NCI-H345 treated with DMSO at 0.1 percent for 48 hours (cell line): ENCODE data around the gene PRPF8.

Experiments
- DNase-seq: peaks from one replicate; lab custom pipeline; 2025; ENCODE audit not compliant: unreplicated experiment; lab: John Stamatoyannopoulos, UW

The PRPF8 gene

DNA sequence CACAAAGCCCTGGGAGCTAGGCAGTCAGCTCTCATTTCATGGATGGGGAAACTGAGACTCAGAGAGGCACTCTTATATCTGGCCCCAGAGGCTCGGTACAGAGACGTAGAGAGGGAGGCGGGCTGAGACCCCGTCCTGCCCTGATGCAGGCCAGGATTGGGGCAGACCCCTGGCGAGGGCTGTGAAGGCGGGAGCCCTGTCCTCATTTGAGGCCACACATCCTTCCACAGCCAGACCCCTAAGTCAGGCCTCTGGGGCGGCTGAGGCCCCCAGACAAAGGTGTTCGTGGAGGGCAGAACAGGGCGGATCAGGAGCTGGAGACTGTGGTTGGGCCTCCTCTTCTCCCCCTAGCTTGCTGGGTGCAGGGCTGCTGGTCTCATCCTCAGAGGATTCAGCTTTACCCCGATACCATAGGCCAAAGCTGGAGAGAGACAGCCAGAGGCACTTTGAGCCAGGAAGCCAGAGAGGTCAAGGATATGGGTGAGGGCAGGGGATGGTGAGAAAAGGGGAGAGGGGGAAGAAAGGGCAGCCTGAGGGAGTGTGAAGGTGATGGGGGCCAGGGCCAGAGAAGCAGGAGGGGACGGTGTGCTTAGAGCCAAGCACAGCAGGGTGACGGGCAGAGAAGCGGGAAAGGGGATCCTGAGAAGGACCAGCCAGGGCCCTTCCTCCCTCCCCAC, 38.3 kb downstream of the PRPF8 start:
- no peak for DNase-seq

DNA sequence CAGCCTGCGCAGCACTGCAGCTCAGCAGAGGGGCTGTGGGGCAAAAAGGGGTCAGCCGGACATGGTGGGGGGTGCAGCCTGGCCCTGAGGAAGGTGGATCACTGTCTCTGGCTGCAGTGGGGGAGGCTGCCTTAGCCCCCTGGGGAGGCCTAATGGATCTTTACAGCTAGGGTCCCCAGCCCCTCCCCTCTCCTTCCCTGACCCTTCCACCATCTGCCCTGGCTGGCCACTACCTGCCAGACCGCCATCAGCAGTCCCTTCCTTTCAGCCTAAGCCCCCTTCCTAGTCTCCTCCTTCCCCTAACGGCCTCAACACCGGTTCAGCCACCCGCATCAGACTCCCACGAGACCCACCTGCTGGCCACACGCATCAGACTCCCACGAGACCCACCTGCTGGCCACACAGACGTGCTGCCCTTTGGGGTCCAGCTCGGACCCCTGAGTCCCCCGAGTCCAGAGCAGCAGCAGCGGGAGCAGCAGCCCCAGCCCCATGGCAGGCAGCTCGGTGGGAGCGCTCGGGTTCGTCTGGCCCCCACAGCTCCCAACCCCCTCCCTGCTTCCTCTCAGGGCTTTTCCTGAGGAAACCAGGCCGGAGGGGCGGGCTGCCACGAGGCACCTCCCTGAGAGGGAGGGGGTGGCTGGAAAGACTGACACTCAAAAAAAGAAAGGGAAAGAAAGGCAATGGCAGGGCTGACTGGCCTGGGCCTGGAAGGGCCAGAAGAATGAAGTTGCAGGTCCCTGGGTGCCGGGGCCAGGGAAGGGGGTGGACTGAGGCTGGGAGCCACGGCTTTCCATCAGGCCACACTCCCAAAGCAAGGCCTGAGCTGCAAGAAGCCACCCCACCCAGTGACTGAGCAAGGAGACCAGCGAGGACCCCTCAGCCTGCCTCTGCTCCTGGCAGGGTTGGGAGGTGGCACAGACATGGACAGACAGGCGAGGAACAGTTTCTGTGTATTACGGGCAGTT, 39.2 kb downstream of the PRPF8 start, which contains the start of gene SCARF1:
Gene SCARF1, minus strand, starts transcription at position 526 of the 965 bp plus-strand sequence. Its CDS starts 35 bp downstream, at position 491.
- DNase-seq, result no peak

DNA sequence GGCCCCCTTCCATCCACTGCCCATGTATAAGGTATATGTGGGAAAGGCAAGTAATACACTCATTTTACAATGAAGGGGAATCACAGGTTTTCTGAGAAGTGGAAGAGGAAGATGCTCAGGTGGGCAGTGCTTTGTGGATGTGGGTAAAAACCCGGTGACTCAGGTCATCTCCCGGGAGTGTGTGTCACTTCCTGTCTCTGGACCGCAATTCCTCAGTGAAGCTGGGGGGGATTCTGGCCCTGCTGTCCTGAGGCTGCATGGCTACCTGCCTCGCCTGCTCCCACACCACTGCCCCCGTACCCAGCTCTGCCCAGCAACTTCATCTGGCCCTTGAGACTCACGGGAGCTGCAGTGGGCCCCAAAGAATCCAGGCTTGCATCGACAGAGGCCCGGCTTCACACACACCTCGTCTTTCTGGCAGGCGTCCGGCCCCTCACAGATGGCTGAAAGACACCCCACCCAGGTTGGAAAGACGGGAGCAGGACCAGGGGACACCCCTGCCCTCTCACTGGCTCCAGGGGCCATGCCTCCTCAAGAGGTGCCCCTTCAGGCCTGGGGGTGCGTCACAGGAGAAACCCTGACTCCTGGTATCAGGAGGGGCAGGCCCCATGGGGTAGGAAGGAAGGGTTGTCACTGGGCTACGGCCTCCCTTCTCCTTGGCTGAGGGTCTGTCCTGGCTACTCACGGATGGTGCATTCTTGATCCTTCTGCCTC, 40.0 kb downstream of the PRPF8 start:
- DNase-seq, result no peak

DNA sequence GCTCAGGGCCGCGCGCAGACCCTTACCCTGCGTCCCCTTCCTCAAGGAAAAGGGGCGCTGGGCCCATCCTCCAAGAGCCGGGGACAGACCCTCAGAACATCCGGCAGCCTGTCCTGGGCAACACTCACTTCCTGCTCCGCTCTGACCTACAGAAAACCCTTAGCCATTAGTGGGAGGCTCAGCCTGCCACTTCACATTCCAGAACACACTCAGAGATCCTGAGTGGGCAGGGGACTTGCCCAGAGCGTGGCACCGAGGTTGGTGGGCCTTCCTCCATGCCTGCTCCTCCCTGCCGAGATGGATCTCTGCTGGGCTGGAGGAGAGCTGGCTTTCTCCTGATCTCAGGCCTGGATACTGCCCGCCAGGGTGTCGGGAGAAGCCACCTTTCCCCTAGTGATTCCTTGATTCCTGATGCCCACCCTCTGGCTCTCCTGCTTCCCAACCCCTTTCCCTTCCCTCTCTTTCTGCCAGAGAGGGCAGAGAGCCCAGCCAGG, 40.6 kb downstream of the PRPF8 start:
- DNase-seq, result no peak

DNA sequence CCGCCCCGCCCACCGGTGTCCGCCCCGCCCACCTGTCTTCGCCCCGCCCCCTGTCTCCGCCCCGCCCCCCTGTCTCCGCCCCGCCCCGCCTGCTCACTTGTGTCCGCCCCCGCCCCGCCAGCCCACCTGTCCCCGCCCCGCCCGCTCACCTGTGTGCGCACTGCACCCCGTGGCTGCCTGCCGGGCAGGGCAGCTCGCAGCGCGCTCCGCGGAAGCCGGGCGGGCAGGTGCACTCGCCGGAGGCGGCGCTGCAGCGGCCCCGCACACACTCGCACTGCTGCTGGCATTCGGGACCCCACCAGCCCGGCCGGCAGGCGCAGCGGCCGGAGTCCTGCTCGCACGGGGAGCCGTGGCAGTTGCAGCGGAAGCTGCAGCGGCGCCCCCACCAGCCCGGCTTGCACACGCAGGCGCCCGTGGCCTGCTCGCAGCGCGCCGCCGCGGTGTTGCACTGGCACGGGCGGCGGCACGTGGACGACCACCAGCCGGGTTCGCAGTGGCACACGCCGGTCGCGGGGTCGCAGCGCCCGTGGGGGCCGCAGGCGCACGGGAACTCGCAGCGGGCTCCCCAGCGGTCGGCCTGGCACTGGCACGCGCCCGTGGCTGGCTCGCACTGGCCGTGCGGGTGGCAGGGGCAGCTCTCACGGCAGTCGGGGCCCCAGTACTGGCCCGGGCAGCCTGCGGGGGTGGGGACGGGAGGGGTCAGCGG, 41.2 kb downstream of the PRPF8 start:
- DNase-seq, result no peak

DNA sequence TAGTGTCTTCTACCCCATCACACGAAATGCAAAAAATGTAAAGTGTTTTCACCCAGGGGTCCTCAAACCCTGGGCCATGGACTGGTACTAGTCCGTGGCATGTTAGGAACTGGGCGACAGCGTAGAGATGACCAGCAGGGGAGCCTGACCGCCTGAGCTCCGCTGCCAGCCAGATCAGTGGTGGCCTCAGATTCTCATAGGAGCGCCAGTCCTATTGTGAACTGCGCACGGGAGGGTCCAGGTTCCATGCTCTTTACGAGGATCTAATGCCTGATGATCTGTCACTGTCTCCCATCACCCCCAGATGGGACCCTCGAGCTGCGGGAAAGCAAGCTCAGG, 43.6 kb downstream of the PRPF8 start:
- no peak for DNase-seq

DNA sequence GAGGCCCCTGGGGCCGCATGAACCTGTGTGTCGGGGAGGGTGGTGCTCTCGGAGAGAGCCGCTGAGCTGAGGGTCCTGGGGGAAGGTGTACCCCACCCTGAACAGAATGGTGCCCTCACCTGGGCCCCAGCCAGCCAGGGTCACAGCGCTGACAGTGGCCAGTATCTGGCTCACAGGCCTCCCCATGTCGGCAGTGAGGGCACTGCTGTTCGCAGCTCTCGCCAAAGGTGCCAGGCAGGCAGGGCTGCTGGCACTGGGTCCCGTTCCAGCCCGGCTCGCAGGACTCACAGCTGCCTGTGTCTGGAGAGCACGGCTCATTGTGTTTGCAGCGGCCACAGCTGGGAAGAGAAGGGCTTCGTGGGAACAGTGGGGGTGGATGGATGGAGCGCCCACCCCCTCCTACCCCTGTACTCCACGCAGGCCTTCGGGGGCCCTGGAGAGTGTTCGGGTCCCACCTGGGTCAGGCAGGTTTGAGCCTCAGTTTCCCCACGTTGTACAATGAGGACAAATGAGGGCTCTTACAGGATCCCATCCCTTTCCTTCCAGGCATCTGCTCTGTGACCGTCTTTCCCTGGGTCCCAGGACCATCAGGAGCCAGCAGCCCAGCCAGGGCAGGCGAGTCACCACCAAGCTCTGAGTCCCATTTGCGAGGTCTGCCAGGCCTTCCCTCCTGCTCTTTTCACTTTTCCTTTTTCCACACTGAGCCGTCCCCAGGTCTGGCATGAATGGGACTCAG, 44.2 kb downstream of the PRPF8 start:
- no peak for DNase-seq

DNA sequence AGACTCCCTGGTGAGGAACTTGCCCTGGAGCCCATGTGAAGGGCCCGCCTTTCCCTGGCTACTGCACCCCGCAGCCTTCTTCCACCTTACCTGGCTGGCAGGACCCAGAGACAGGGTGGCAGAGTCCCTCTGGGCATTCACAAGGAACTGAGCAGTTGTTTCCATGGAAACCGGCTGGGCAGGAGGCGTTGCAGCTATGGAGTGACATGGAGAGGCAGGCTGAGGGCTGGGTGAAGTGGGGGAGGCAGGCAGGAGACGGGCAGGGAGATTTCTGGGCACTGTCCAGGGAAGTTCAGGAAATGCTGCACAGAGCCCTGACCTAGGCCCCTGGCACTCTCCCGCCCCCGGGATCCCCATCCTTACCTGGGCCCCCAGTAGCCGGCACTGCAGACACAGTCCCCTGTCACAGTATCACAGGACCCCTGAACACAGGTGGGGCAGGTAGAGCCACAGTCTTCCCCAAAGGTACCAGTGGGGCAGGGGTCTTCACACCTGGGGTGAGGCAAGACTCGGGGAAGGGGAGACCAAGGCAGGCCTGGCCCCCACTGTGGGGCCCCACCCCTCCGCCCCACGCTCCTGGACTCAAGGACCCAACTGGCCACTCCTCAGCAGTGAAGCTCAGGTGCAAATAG, 45.0 kb downstream of the PRPF8 start:
- no peak for DNase-seq

DNA sequence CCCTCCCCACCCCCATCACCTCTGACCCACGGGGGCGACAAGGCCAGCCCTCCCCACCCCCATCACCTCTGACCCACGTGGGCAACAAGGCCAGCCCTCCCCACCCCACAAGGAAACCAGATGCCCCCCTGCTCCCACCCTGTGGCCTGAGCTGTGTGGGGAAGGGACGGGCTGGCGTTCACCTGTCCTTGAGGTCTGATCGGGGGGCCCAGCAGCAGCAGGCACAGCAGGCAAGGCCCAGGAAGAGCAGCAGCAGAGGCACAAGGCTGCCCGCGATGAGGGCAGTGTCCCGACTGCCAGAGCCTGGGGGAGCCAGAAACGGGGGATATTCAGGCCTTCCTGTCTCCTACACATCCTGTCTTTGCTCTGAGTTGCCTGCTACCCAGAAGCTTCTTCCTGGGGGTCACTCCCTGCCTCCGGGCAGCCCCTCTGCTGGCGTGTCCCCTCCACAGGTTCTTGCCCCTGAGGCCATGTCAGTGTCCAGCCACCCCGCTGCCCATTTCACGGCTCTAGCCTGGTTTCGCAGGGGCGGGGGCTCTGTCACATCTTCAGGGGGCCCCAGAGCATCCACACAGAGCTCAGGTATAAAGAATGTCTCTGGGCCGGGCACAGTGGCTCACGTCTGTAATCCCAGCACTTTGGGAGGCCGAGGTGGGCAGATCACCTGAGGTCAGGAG, 45.9 kb downstream of the PRPF8 start:
- DNase-seq, result no peak

DNA sequence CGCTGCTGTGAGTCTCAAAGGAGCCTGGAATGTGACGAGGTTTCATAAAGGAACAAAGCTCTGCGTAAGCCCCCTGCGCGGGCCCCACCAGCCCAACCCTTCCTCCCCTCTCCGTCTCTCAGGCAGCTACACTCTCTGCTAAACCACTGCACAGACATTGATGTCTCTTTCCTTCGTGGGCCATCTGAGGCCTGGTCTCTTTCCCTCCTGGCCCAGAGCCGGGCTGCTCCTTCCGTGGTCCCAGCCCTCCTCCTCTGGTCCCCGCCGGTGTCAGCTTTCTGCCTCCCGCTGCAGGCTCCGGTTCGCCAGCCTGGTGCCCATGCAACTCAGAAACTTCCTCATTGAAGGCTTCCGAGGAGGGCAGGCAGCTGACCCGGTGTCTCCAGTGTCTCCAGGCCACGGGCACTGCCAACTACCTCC, 46.5 kb downstream of the PRPF8 start:
- no peak for DNase-seq

DNA sequence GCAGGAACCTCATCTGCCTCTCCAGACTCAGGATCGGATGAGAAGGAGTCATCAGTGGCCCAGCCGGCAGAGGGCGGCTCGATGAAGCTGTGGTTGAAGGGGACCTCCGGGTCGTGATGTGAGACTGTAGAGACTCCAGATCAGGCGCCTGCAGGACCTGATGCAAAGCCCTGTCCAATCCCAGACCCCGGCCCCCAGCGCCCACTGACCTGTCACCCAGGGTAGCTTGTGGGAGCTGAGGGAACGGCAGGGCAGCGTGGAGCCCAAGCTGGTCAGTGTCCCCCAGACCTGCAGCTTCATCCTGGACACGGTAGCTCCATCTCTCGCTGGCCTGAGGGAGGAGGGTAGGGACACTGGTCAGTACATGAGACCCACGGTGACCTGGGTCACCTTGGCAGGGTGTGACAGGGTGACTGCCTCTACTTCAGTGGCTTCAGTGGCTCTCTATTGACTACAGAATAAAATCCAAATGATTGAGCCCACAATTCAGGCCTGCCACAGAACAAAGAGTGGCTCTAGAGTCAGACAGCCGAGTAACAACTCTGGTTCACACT, 47.9 kb downstream of the PRPF8 start:
- DNase-seq, result no peak

DNA sequence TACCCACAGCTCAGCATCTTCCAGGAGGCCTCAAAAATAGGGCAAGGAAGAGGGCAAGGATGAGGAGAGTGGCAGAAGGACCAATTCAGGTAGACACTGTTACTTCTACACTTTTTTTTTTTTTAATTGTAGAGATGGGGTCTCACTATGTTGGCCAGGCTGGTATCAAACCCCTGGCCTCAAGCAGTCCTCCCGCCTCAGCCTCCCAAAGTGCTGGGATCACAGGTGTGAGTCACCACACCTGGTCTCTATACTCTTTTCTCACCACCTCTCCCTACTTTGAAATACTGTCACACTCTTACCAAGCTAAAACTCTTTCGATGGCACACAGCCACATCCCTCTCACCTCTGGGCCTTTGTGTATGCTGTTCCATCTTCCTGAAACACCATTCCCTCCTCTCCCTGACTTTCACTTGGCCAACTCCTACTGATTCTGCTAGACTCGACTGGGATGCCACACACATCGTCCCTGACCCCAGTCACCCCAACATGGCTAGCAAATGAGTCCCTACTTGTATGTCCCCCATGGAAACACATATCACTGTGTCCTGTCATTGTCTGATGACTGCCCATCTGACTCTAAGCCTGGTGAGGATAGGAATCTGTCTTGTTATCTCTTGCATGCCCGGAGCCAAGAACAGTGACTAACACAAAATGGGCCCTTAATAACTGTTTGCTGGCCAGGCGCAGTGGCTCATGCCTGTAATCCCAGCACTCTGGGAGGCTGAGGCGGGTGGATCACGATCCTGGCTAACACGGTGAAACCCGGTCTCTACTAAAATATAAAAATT, 48.8 kb downstream of the PRPF8 start:
- no peak for DNase-seq

DNA sequence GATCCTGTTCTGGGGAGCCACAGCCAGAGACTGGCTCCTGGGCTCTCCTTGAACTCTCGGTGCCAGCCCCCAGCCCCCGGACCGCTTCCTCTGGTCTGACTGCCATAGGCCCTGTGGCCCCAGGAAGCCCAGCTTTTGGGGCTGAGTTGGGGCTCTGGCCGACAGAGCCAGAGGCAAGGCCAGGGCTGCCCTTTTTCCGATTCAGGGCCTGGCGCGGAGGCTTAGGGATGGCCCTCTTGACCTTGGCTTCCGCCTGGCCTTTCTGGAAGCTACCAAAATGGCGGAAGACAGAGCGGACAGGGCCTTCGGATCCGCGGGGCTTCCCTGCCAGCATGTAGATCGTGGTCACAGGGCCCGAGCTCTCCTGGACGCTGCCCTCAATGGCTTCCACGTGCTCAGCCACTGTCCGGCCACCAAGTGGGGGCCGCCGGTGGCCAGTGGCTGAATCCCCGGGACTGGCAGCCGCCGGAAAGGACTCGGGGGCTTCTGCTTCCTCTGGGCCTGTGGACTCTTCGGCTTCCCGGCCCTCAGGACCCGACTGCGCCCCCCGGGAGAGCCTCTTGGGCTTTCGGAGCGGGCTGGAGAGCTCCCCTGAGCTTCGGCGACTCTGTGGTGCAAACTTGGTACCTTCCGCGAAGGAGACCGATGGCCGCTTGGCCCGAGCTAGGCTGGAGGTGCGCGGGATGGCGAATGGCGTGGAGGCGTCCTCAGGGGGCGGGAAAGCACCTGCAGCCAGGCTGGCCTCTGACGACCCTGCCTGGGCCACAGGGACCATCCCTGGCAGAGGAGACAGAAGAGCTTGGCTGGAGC, 49.6 kb downstream of the PRPF8 start:
- no peak for DNase-seq

DNA sequence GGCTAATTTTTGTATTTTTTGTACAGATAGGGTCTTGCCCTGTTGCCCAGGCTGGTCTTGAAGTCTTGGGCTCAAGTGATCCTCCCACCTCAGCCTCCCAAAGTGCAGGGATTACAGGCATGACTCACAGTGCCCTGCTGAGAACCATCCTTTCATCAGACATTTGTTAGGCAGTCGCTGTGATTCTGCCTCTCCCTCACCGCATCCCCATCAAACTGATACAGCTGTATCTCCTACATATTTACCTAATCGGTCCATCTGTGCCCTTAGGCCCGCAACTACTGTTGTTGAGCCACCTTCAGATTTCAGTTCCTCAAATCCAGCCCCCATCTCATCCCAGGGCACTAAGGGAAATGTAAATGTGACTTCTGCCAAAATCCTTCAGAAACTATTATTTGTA, 54.0 kb downstream of the PRPF8 start:
- DNase-seq, result no peak

DNA sequence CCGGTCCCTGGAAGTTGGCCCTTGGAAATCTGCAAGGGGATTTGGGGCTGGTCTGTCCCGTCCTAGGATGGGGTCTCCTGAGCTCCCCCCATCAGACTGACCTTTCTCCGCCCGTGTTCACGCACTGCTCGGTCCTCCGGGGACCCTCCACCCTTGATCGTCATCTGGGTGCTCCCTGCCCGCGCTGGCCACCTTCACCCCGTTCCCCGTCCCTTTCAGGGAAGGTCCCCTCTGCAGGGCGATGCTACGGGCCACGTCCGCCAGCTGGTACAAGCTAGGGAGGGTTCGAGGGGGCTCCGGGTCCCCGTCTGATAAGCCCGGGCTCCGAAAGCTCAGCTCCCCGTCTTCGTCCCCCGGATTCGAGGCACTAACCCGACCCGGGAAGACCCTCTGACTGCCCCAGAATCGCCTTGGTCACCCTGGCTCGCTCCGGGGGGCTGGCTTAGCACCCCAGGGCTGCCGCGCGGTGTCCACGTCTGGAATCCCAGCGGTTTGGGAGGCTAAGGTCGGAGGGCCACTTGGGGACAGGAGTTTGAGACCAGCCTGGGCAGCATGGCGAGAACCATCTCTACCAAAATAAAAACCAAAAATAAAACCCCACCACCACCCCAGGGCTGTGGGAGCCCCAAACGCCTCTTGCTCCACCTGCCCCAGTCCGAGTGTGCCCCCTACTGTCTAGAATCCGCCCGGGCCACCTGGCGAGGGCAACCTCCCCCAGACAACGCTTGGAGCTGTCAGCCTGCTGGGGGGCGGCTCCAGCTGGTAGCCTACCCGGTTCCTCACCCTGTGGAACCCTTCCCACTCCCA, 55.0 kb downstream of the PRPF8 start:
- no peak for DNase-seq

DNA sequence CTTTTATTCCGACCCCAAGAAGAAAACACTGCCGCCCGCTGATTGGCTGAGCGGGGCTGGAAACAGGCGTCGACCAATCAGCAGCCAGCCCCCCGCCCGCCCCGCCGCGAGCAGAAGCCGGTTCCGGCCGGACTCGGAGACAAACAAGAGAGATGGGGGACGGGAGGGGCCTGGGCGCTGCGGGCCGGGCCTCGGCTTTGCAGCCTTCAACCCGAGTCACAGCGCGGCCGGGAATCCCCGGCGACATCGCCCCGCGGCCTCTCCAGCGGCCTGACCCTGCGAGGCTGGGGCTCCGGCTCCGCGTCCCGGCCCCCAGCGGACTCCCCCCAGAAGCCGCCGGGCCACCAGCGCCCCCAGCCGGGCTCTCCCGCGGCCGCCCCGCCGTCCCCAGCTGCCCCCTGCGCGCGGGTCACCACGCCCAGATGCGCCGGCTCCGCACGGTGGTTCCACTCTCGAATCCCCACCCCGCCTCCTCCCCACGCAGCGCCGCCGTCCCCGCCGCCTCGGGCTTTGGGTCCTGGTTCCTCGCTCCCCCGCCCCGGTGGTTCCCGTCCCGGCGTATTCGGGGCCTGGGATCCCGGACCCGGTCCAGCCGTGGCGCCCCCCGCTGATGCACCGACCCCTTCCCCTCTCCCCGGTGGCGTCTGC, 55.7 kb downstream of the PRPF8 start:
- DNase-seq, result peak; percentile 71
